Upper lobe of left lung (tissue), 6 donors: ENCODE measurements around the gene GPC5. TPM values are rescaled to one million over a fixed set of nuclear protein-coding genes. Genes with fewer than 3 reads are reported as not detected.

Experiments
- ATAC-seq, 2 donors: fragments of 200-7000 bp; cut with Tn5 transposase; one replicate each; pipeline ENCODE4 v1.9.1; 2022; ENCODE audit warnings: mild to moderate bottlenecking in 2 of 2, moderate library complexity in 2 of 2; ENCODE audit not compliant: low FRiP score in 2 of 2
- DNase-seq, 2 donors: peaks; one replicate each; pipeline ENCODE4 v3.0.0-alpha.2; 2019 to 2020
- H3K27ac ChIP-seq, 4 donors: fragments of 200-600 bp; sonication (generic); one replicate each; pipeline ENCODE4 v1.5.1; 2016 to 2019
- H3K27me3 ChIP-seq, 4 donors: fragments of 200-600 bp; sonication (generic); one replicate each; pipeline ENCODE4 v1.5.1; 2017 to 2019
- H3K36me3 ChIP-seq, 4 donors: fragments of 200-600 bp; sonication (generic); one replicate each; pipeline ENCODE4 v1.5.1; 2016 to 2019
- H3K4me1 ChIP-seq, 4 donors: fragments of 200-600 bp; sonication (generic); one replicate each; pipeline ENCODE4 v1.5.1; 2018 to 2019
- H3K4me3 ChIP-seq, 4 donors: fragments of 200-600 bp; sonication (generic); one replicate each; pipeline ENCODE4 v1.5.1; 2017 to 2019; ENCODE audit warnings: mild to moderate bottlenecking in 2 of 4, moderate library complexity in 1 of 4
- H3K9me3 ChIP-seq, 4 donors: fragments of 200-600 bp; sonication (generic); one replicate each; pipeline ENCODE4 v1.5.1; 2018 to 2019
- CTCF ChIP-seq, 6 experiments: fragments of 450-650 bp in 4 of 6; fragments of 200-600 bp in 2 of 6; sonication (generic) in 2 of 6; IDR thresholded peaks; one replicate each; pipeline ENCODE4 v1.5.1; 2016 to 2019; ENCODE audit warnings: antibody characterized with exemption in 6 of 6
- EP300 ChIP-seq, 4 donors: sonication (generic); formaldehyde crosslinking; IDR thresholded peaks; one replicate each; pipeline ENCODE4 v1.5.1; 2017; ENCODE audit warnings: antibody characterized with exemption in 4 of 4, control low read depth in 2 of 4
- POLR2A ChIP-seq, 4 donors: fragments of 450-650 bp; IDR thresholded peaks; one replicate each; pipeline ENCODE4 v1.5.1; 2016 to 2017; ENCODE audit warnings: antibody characterized with exemption in 4 of 4, mild to moderate bottlenecking in 2 of 4
- POLR2AphosphoS5 ChIP-seq, 2 donors: sonication (generic); formaldehyde crosslinking; IDR thresholded peaks; one replicate each; pipeline ENCODE4 v1.5.1; 2017; ENCODE audit warnings: antibody characterized with exemption in 2 of 2
- WGBS, 2 donors: methylation state at CpG; one replicate each; pipeline ENCODE4 v1.1.5; 2017 to 2018; 5-methylcytosine and 5-hydroxymethylcytosine counted together
- total RNA-seq, 6 donors: library from RNA; depleted of rRNA in 4 of 6; stranded (reverse); fragments of >200 nt in 4 of 6; gene quantifications; one replicate each; pipeline versions ENCODE4 v1.1.0 to v1.2.1, GENCODE V29; 2016 to 2021
- donor health status: DM: no; HTN: no; CAD: no; lungs with moderate emphysema.
- donor health status: DM: no; HTN: yes; CAD: no; lungs with severe emphysema.

The GPC5 gene
- total RNA-seq, 6 donors from 2014 or later = 7.6 to 51.4 (median 12.8) TPM

GRCh38 chr13:92719868-92720267, 1321.4 kb downstream of the GPC5 start:
- TF ChIP-seq EP300 (IDR thresholded peaks at IDR 0.05) (no peak), POLR2AphosphoS5 (IDR thresholded peaks at IDR 0.05) (no peak), CTCF (IDR thresholded peaks at IDR 0.05) (no peak), POLR2A (IDR thresholded peaks at IDR 0.05) (no peak)

GRCh38 chr13:92721620-92722019, 1323.2 kb downstream of the GPC5 start:
- no peak for DNase-seq
- ATAC-seq = no peak
- no peaks in the 10 kb centered on the region for H3K27me3 ChIP-seq

More at GRCh38 chr13:92719868-92720267, 1321.4 kb downstream of the GPC5 start:
- Histone ChIP-seq H3K27me3 (no peaks in the 10 kb centered on the region), H3K36me3 (no peaks in the 10 kb centered on the region), H3K4me3 (no peak overlapping the region), H3K27ac (no peak overlapping the region), H3K9me3 (no peaks in the 10 kb centered on the region), H3K4me1 (no peaks in the 10 kb centered on the region)
- DNase-seq (no peak), ATAC-seq (no peak)

GRCh38 chr13:92727118-92727517, 1328.7 kb downstream of the GPC5 start:
- H3K9me3 ChIP-seq = no peaks in the 10 kb centered on the region
- ATAC-seq (no peak), DNase-seq (no peak)
- no peaks in the 10 kb centered on the region for H3K36me3 ChIP-seq
- H3K4me3 ChIP-seq = no peak overlapping the region
- H3K4me1 ChIP-seq = no peaks in the 10 kb centered on the region
- H3K27me3 ChIP-seq = no peaks in the 10 kb centered on the region
- 69 to 77% methylated on average over 3 of the region's 3 CpGs for WGBS, 2 donors
- H3K27ac ChIP-seq = no peak overlapping the region
- no peak for TF ChIP-seq EP300 (IDR thresholded peaks at IDR 0.05)

More at GRCh38 chr13:92721620-92722019, 1323.2 kb downstream of the GPC5 start:
- no peaks in the 10 kb centered on the region for H3K9me3 ChIP-seq
- no peaks in the 10 kb centered on the region for H3K36me3 ChIP-seq
- no peak overlapping the region for H3K27ac ChIP-seq
- no peak overlapping the region for H3K4me3 ChIP-seq
- TF ChIP-seq CTCF (IDR thresholded peaks at IDR 0.05) (no peak), POLR2AphosphoS5 (IDR thresholded peaks at IDR 0.05) (no peak), EP300 (IDR thresholded peaks at IDR 0.05) (no peak), POLR2A (IDR thresholded peaks at IDR 0.05) (no peak)
- no peaks in the 10 kb centered on the region for H3K4me1 ChIP-seq

- WGBS, 2 donors = 46 to 48% methylated on average over 1 of the region's 1 CpG
- Histone ChIP-seq H3K36me3 (no peaks in the 10 kb centered on the region), H3K4me1 (no peaks in the 10 kb centered on the region), H3K27me3 (no peaks in the 10 kb centered on the region), H3K9me3 (no peaks in the 10 kb centered on the region), H3K4me3 (no peak overlapping the region), H3K27ac (no peak overlapping the region)
- TF ChIP-seq POLR2AphosphoS5 (IDR thresholded peaks at IDR 0.05) (no peak), POLR2A (IDR thresholded peaks at IDR 0.05) (no peak), CTCF (IDR thresholded peaks at IDR 0.05) (no peak), EP300 (IDR thresholded peaks at IDR 0.05) (no peak)
- ATAC-seq (no peak), DNase-seq (no peak)
Measured at GRCh38 chr13:92734068-92734467, 1335.6 kb downstream of the GPC5 start.

- no peaks in the 10 kb centered on the region for H3K36me3 ChIP-seq
- TF ChIP-seq POLR2AphosphoS5 (IDR thresholded peaks at IDR 0.05) = no peak
- TF ChIP-seq CTCF (IDR thresholded peaks at IDR 0.05) = no peak
- TF ChIP-seq POLR2A (IDR thresholded peaks at IDR 0.05) = no peak
- TF ChIP-seq EP300 (IDR thresholded peaks at IDR 0.05) = no peak
- WGBS, 2 donors = 77 to 94% methylated on average over 1 of the region's 1 CpG
- H3K4me1 ChIP-seq = no peaks in the 10 kb centered on the region
- no peak overlapping the region for H3K27ac ChIP-seq
- no peaks in the 10 kb centered on the region for H3K9me3 ChIP-seq
- H3K4me3 ChIP-seq = no peak overlapping the region
- no peak for ATAC-seq
- DNase-seq = no peak
- H3K27me3 ChIP-seq = no peaks in the 10 kb centered on the region
Measured at GRCh38 chr13:92734545-92734944, 1336.1 kb downstream of the GPC5 start.
